ENCODE measurements around the gene ZNF341.
"Not testable (repeated sequence)": the region's sequence is repeated elsewhere in the genome, so short reads cannot be mapped to it uniquely, and the experiment has no call there.

ZNF341 gene

GRCh38 chr20:33730946-33731692, 677 bp upstream of the ZNF341 start:
- DNase-seq (ENCODE audit: low spot score): no peak

GRCh38 chr20:33732166-33732970, 572 bp downstream of the ZNF341 start:
- DNase-seq (ENCODE audit: low spot score): no peak

DNA sequence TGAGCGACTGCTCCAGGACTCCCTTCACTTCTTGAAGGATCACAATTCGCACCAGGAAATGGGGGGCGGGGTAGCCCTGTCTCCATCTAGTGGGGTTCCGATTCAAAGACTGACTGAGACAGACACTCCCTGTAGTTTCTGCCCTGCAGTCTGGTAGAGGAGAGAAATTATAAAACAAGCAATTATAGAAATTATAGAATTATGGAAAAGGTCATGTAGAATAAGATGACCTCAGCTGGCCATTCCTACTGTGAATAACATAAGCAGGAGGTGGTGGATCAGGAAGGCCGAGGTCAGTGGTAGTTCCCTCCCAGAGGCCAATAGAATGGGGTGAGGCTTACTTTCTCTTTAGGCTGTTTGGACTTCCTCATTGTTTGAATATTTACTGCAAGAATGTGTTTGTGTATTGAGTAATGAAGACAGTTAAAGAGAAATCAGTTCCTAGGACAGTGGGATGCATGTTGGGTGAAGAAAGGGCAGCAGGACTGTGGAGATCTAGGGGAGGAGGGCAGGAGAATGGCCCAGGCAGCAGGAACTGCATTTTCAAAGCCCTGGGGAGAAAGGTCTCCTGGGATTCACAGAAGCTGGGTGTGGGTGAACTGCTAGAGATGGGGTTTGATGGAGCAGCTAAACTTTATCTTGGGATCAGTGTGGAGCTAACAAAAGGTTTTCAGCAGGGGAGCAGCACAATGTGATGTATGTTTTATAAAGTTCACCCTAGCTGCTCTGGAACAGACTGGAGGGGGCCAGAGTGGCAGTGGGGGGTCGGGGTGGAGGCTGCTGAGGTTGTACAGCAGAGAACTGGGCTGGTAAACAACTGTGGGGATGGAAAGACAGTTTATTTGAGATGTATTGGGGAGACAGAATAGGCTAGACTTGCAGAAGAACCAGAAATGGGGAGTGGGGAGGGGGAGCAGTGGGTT, 2.1 kb downstream of the ZNF341 start:
- DNase-seq (ENCODE audit: low spot score): no peak

- DNase-seq (ENCODE audit: low spot score): no peak
Observed at GRCh38 chr20:33736962-33737361, 5.2 kb downstream of the ZNF341 start.

DNA sequence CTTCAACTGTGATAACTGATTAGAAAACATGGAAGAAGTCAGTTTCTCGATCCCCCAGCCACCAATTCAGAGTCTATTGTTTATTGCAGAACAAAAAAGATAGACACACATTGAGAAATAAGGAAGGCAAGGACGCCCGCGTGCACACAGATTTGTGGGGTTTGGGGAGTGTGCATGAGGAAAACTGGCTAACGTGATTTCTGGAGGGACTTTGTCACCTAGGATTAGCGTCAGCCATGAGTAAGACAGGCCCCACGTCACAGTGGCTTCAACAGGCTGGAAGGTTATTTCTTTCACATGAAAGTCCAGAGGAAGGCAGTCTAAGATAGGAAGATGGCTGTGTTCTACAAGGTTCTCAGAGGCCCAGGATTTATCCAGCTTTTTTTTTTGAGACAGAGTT, 7.7 kb downstream of the ZNF341 start:
- no peak for DNase-seq (ENCODE audit: low spot score)

DNA sequence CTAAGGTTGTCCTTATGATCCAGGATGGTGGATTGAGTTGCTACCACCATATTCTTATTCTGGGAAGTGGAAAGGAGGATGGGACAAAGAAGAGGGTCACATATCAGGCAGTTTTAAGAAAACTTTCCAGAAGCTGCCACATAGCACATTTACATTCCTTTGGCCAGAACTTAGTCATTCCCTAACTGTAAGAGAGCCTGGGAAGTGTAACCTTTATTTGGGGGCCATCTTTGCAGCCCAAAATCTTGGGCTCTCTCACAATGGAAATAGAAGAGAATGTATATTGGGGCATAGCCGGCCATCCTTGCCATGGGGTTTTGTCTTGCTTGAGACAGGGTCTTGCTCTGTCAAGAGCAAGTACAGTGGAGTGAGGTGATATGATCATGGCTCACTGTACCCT, 8.4 kb downstream of the ZNF341 start:
- DNase-seq (ENCODE audit: low spot score): no peak

GRCh38 chr20:33744181-33744580, 12.4 kb downstream of the ZNF341 start:
- no peak for DNase-seq (ENCODE audit: low spot score)

GRCh38 chr20:33744773-33745385, 13.1 kb downstream of the ZNF341 start:
- no peak for DNase-seq (ENCODE audit: low spot score)

GRCh38 chr20:33746325-33746998, 14.7 kb downstream of the ZNF341 start:
- no peak for DNase-seq (ENCODE audit: low spot score)

DNA sequence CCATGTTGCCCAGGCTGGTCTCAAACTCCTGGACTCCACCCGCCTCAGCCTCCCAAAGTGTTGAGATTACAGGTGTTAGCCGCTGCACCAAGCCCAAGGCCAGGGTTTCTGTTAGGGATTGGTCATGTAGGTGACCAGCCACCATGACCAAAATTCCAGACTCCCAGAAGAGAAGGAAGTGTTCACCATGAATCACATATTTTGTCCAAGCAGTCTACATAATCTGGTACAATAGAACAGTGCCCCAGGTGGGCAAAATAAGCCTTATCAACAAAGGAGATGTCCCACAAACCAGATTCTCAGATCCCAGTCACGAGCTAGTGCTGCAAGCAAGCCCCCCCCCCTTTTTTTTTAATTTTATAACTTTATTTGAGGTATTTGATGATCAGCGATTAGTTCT, 20.0 kb downstream of the ZNF341 start:
- no peak for DNase-seq (ENCODE audit: low spot score)

GRCh38 chr20:33753143-33753542, 21.3 kb downstream of the ZNF341 start:
- no peak for DNase-seq (ENCODE audit: low spot score)

GRCh38 chr20:33753763-33754162, 22.0 kb downstream of the ZNF341 start:
- no peak for DNase-seq (ENCODE audit: low spot score)

DNA sequence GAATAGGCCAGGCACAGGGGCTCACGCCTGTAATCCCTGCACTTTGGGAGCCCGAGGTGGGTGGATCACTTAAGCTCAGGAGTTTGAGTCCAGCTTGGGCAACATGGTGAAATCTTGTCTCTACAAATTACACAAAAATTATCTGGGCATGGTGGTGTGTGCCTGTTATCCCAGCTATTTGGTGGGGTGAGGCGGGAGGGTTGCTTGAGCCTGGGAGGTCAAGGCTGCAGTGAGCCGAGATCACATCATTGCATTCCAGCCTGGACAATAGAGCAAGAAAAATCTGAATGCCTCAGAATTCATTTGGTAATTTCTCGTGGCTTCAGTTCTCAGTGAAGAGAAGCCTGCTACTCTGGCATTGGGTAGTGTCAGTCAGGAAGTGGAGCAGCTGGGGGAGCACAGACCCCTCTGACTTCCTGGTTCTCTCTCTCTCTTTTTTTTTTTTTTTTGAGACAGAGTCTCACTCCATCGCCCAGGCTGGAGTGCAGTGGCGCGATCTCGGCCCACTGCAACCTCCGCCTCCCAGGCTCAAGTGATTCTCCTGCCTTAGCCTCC, 24.2 kb downstream of the ZNF341 start:
- not testable (repeated sequence) for DNase-seq (ENCODE audit: low spot score)

- DNase-seq (ENCODE audit: low spot score): no peak
Observed at GRCh38 chr20:33757046-33757445, 25.2 kb downstream of the ZNF341 start.

DNA sequence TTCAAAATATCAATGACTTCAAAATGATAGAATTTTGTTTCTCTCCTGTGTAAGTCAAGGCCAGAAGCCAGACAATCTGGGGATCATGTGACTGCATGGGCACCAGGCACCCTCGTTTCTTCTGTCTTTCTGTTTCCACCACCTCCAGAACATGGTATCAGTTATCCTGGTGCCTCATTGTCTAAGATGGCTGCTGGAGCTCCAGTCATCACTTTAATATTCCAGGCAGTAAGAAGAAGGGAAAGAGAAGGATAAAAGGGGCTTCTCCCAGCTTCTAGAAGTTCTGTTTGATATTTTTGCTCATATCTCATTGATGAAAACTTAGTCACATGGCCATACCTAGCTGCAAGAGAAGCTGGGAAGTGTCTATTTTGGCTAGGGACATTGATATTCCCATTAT, 25.7 kb downstream of the ZNF341 start:
- DNase-seq (ENCODE audit: low spot score): no peak

GRCh38 chr20:33761698-33762250, 30.0 kb downstream of the ZNF341 start:
- DNase-seq (ENCODE audit: low spot score): no peak

DNA sequence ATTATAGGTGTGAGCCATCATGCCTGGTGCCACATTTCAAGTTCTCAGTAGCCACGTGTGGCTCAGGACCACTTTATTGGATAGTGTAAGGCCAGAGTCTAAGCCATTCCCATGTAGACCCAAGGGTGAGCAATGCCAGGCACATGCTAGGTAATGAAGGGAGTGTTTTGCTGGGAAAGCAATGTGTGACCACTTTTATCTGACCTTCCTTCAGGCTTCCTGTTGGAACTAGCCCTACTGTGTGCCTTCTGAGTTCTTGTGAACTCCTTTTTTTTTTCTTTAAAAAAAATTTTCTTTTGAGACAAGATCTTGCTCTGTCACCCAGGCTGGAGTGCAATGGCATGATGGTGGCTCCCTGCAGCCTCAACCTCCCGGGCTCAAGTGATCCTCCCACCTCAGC, 33.3 kb downstream of the ZNF341 start:
- no peak for DNase-seq (ENCODE audit: low spot score)

- no peak for DNase-seq (ENCODE audit: low spot score)
Observed at GRCh38 chr20:33765592-33765991, 33.8 kb downstream of the ZNF341 start.

DNA sequence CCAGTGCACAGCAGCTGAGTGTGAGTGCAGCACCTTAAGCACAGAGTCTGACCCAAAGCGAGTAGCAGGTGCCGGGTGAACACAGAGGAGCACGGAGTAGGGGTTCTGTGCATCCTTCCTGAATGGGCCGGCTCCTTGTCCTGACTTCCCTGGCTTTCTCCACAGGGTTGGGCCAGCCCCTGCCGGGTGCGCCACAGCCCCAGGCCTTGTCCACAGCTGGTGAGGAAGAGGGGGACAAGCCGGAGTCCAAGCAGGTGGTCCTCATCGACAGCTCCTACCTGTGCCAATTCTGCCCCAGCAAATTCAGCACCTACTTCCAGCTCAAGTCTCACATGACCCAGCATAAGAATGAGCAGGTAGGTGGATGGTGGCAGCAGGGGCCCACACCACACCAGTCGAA, 34.9 kb downstream of the ZNF341 start:
- DNase-seq (ENCODE audit: low spot score): no peak

DNA sequence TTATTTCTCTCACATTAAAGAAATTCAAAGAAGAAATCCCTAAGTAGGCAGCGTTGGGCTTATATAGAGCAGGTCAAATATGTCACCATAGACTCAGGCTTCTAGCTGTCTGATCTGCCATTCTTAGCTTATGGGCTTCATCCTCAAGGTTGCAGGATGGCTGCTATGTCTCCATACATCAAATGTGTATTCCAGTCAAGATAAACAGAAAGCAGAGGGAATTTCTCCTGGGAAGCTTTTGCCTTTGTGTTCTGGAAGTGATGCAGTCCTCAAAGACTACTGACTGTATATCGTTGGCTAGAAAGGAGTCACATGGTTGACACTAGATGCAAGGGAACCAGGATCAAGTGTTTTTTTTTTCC, 36.0 kb downstream of the ZNF341 start:
- DNase-seq (ENCODE audit: low spot score): no peak

GRCh38 chr20:33769043-33769442, 37.2 kb downstream of the ZNF341 start:
- no peak for DNase-seq (ENCODE audit: low spot score)

Data from hematopoietic multipotent progenitor cell treated with erythropoietin and hydrocortisone succinate and interleukin-3 and kit ligand, for 17 days (in vitro differentiated cells).